ENCODE results near the gene RHCE.
"Not testable (repeated sequence)": the region's sequence is repeated elsewhere in the genome, so short reads cannot be mapped to it uniquely, and the experiment has no call there.

The RHCE gene

DNA sequence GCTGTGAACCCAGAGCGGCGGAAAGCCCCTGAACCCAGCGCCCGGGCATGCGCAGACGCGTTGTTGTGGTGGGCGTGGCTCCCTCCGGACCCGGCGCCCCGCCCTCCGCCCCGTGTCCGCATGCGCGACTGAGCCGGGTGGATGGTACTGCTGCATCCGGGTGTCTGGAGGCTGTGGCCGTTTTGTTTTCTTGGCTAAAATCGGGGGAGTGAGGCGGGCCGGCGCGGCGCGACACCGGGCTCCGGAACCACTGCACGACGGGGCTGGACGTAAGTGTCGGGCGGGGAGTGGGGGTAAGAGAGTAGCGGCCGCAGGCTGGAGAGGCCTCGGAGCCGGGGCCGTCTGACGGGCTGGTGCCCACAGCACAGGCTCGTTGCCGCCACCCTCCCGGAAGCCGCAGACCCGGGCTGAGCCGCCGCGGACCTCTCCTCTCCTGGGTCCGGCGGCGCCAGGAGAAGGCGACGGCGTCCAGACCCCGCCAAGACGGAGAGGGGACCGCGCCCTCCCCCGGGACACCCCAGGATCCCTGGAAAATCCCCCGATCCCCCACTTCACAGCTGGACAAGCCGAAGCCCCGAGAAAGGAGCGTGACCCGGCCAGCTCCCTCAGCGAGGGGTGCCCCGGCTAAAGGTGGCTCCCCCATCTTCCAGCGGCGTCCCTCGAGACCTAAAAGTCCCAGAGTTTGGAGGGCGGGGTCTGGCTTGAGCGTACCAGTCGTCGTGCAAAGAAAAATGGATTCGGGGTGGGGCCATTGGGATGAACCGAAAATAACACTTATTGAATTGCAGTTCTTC, 82.2 kb downstream of the RHCE start, which contains the start of gene TMEM50A:
TSS of gene TMEM50A (plus strand) at position 147 of the 794 bp plus-strand sequence. CDS start 2,153 bp downstream, outside the sequence.
- peak; percentile 87 to 88 for DNase-seq

DNA sequence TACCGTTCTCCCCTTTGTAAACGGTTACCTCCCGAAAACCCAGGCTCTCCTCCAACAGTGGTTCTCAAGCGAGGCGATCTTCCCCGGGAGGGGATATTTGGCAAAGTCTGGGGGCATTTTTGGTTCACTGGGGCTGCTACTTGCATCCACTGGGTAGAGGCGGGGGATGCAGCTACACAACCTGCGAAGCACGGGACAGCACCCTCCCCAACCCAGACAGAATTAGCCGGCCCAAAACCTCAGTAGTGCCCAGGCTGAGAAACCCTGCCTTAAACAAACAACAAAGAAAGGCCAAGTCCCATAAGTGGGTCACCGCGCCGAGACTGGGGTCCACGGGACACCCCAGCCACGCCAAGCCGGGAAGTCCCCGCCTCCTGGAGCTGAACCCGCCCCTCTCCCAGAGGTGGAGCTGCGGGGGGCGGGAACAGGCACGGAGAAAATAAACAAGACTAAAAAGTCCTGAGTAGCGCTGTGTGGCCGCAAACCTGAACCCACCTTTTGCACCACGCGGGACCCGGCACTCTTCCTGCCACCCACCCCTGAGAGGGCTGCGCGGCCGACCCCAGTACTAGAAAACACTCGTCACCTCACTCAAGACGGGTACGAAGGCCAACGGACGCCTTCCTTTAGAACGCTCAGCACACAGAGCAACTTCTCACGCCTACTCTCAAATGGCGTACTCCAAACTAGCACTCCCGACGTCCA, 83.0 kb downstream of the RHCE start:
- DNase-seq = peak; percentile 7 to 14

DNA sequence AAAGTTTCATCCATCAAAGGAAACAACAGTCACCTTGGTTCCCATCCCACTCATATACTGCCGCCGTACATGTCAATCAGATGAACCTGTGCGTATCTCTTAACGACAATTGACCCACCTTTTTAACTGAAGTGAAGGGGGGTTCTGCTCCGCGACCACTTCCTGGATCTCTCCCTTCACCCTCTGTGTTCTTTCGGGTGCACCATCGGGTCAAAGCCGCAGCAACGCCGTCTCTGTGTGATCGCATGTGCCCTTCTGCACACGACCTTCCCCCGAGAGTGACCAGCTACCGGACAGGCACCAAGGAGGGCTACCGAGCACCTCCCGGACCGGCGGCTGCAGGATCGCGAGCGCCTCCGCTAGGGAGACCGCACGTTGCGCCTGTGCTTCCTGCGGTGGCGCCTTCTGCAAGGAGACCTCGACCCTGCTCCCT, 83.7 kb downstream of the RHCE start:
- peak; percentile 9 to 21 for DNase-seq

DNA sequence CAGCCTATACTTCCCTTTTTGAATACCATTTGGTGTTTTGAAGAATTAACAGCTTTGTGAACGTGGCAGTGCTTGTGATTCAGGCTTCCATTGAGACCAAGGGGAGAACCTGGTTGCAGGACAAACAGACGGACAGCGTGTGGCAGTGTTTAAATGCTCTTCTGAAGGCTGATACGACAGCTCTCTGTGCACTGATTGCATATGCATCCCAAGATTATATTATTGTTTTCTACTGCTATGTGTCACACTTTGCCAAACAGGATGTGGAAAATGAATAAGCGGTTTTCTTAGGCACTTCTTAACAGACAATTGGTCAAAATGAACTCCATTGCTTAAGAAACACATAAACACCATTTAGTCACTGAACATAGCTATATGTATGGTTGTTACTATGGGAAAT, 90.7 kb downstream of the RHCE start:
- DNase-seq = not testable (repeated sequence)

DNA sequence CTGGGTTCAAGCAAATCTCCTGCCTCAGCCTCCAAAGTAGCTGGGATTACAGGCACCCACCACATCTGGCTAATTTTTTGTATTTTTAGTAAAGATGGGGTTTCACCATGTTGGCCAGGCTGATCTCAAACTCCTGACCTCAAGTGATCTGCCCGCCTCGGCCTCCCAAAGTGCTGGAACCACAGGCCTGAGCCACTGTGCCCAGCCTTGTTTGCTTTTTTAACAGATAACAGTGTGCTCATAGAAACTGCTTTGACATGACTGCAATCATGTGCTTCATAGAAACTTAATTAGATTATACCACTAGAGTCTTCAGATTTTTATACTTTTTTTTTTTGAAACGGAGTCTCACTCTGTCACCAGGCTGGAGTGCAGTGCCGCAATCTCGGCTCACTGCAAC, 91.3 kb downstream of the RHCE start:
- DNase-seq = not testable (repeated sequence)

DNA sequence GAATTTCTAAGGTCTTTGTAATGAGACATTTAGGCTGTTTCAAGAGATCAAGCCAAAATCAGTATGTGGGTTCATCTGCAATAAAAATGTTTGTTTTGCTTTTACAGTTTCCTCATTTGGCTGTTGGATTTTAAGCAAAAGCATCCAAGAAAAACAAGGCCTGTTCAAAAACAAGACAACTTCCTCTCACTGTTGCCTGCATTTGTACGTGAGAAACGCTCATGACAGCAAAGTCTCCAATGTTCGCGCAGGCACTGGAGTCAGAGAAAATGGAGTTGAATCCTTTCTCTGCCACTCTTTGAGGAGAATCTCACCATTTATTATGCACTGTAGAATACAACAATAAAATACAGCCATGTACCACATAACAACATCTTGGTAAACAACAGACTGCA, 91.8 kb downstream of the RHCE start:
- DNase-seq = not testable (repeated sequence)

DNA sequence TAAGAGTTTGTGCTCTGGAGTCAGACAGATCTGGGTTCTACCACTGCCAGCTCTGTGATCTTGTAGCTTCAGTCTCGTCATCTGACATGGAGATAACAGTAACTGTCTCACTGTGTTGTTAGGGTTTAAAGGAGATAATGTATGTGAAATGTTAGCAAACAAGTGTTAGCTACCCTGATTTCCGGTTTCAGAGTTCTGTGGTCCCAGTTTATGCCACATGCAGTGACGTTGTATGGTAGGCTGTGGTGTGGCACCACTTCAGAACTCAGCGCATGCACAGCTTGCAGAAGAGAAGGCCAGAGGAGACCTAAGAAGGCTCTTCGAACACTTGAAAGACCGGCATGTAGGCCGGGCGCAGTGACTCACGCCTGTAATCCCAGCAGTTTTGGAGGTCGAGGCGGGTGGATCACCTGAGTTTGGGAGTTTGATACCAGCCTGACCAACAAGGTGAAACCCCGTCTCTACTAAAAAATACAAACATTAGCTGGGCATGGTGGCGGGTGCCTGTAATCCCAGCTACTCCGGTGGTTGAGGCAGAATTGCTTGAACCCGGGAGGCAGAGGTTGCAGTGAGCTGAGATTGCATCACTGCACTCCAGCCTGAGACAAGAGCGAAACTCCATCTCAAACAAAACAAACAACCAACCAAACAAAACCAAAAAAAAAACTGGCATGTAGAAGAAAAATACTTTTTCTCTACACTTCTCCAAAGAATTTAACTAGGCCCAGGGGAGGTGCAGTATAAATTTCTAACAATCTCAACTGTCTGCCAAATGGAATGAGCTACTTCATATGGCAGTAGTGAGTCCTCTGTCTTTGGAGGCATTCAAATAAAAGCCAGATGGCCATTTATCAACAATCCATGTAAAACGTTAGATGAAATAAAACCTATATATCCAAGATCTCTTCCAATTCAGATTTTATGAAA, 92.5 kb downstream of the RHCE start:
- not testable (repeated sequence) for DNase-seq

DNA sequence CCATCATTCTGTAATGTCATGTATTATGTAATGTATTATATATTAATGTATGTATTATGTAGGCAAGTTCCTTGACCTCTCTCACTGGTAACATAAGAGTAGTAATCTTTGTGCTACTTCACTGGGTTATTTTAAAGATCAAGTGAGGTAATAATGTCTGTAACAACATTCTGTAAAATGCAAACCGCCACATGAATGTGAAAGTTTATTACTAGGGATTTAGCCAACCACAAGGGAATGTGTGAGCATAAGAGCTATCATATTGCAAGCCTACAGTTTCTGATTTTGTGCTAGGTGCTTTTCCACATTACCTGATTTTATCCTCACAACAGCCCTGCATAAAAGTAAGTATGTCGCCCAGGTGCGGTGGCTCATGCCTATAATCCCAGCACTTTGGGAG, 96.2 kb downstream of the RHCE start:
- DNase-seq = not testable (repeated sequence)

DNA sequence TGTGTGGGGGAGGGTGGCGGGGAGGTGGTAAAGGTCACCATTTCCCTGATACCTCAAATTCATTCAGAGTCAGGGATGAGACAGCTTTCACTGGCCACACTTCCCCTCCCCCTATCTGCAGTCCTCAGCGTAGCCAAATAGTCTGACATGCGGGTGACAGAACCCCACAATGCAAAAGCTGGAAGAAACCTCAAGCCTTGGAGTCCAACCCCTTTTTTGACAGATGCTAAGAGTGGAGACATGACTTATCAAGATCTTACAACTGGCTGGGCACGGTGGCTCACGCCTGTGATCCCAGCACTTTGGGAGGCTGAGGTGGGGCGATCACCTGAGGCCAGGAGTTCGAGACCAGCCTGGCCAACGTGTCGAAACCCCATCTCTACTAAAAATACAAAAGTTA, 98.5 kb downstream of the RHCE start:
- DNase-seq = not testable (repeated sequence)

DNA sequence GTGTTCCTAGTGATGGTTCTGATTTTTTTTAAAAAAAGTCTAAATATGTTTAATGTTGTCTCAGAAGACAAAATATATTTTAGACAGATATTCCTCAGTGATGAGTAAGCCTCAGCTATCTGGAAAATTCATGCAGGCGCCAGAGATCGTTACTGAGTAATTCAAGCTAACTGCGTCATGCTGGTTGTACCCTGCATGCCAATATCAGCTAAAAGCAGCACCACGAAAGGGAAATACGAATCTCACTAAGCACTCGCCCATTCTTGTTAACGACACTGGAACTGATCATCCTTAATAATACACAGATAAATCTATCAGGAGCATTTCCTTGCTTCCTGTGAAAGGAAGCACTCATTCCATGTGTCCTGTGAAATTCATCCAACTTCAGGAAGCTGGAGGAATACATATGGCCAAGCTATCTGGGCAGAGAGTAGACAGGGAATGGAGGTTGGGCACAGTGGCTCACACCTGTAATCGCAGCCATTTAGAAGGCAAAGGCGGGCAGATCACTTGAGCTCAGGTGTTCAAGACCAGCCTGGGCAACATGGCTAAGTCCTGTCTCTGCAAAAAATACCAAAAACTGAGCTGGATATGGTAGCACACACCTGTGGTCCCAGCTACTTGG, 100.2 kb downstream of the RHCE start:
- not testable (repeated sequence) for DNase-seq

DNA sequence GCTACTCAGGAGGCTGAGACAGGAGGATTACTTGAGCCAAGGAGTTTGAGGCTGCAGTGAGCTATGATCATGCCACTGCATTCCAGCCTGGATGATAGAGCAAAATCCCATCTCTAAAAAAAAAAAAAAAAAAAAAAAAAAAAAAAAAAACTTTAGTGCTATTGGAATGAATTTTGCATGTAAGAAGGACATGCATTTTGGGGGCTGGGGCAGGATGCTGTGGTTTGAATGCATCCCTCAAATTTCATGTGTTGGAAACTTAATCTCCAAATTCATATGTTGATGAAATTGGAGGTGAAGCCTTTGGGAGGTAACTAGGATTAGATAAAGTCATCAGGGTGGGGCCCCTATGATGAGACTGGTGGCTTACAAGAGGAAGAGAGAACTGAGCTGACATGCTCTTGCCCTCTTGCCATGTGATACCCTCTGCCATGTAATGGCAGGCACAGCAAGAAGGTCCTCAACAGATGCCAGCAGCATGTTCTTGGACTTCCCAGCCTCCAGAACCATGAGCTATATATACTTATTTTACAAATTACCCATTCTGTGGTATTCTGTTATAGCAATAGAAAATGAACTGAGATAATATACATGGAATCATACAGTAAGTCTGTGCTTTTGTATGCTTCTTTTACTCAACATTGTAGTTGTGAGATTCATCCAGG, 107.7 kb downstream of the RHCE start:
- DNase-seq = not testable (repeated sequence)

All from stimulated activated CD4-positive, alpha-beta T cell treated with anti-CD3 and anti-CD28 coated beads, Interleukin-2, amount 100 ng/mL, for 48 hours (primary cell).